ENCODE data around the gene PLAGL2. TPM values are rescaled to one million over a fixed set of nuclear protein-coding genes. Genes with fewer than 3 reads are reported as not detected.

The PLAGL2 gene
- total RNA-seq, 2 experiments from 2014 or later: 20.4 to 20.8 TPM

DNA sequence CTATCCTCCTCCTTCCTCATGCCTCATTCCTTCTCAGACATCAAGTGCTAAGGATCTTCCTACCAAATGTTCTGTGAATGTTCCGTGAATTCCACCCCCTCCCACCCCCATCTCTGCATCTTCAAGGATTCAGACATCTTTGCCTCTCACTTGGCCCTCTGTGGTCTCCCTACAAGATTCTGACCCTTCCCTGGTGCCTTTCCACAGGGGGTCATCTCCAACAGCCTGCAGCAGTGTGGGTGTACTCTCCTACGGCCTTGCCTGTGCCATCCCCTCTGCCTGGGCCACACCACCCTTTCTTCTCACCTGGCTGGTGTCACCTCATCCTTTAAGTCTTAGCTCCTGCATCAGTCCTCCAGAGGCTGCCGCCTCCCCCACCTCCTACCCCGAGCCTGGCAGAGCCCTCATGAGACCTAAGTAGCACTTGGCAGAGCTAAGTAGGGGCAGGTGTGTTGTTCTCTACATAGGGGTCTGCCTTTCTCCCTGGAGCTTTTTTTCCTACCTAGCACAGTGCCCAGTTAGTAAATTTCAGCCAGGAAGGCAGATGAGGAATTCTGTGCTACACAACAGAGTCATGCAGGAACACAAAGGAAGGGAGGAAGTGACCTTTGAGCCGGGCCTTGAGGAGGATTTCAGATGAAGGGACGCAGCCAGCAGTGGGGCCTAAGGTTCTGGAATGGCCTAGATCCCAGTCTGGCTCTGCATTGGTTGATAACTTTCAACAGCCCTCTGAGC, 55.0 kb downstream of the PLAGL2 start:
- Mint-ChIP-seq H3K36me3 (peaks cover 10% of the 10 kb centered on the region), H3K4me1 (peaks cover 5% of the 10 kb centered on the region), H3K9me3 (no peaks in the 10 kb centered on the region), H3K27ac (peak overlapping the region; percentile 13), H3K27me3 (no peaks in the 10 kb centered on the region), H3K4me3 (no peak overlapping the region)
- POLR2A ChIA-PET: no interaction called here
- no peak for ATAC-seq (ENCODE audit: low read depth)
- no peak for DNase-seq

DNA sequence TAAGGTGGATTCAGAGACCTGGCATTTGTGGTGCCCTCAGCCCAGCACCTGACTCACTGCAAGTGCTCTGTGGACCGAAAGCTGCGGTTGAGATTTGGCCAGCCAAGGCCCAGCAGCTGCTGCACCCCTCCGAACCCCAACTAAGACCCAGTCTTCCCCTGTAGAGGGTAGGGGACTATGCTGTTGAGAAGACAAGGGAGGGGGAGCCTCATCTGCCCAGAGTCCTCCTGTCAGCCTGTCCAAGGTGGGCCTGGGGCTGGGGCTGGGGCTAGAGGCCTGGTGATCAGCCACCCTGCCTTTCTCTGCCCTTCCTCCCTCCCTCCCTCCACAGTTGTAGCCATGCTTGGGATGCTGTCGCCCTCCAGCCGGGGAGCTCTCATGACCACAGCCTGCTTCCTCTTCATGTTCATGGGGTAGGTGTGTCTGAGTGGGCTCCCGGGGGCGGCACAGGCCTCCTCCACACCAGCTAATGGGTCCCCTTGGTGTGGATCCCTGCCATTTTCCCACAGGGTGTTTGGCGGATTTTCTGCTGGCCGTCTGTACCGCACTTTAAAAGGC, 57.2 kb downstream of the PLAGL2 start:
- no peak overlapping the region for H3K4me3 Mint-ChIP-seq
- H3K27ac Mint-ChIP-seq: no peak overlapping the region
- no peaks in the 10 kb centered on the region for H3K27me3 Mint-ChIP-seq
- DNase-seq (no peak), ATAC-seq (ENCODE audit: low read depth) (no peak)
- POLR2A ChIA-PET: interaction anchor here (0.9 kb wide), 1 partner anchor 209 kb away, joined by 3 read pairs; no protein-coding TSS in a partner anchor
- H3K4me1 Mint-ChIP-seq: peaks cover 5% of the 10 kb centered on the region
- H3K36me3 Mint-ChIP-seq: peaks cover 14% of the 10 kb centered on the region
- no peaks in the 10 kb centered on the region for H3K9me3 Mint-ChIP-seq

DNA sequence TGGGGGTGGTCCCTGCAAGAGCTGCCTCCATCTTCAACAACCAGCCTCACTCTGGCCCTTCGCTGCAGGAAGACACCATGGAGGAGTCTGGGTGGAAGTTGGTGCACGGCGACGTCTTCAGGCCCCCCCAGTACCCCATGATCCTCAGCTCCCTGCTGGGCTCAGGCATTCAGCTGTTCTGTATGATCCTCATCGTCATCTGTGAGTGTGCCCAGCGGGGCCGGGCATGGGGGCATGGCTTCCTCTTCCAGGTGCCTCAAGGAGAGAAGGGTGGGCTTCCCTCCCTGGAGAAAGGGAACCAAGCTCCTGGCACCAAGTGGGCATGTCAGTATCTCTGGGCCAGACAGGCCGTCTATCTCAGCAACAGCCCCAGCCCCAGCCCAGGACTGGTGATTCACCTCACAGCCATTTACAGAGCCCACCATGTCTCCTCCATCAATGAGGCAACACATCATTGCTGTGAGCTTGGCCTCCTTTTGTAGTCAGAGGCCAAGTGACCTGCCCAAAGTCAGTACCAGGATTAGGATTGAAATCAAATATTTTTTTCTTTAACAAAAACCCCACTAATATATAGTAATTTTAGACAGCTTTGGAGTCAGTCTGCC, 57.9 kb downstream of the PLAGL2 start:
- POLR2A ChIA-PET: no interaction called here
- peaks cover 15% of the 10 kb centered on the region for H3K36me3 Mint-ChIP-seq
- no peaks in the 10 kb centered on the region for H3K9me3 Mint-ChIP-seq
- no peak overlapping the region for H3K4me3 Mint-ChIP-seq
- H3K27me3 Mint-ChIP-seq: no peaks in the 10 kb centered on the region
- H3K27ac Mint-ChIP-seq: no peak overlapping the region
- peaks cover 1% of the 10 kb centered on the region for H3K4me1 Mint-ChIP-seq
- ATAC-seq (ENCODE audit: low read depth) (no peak), DNase-seq (no peak)

DNA sequence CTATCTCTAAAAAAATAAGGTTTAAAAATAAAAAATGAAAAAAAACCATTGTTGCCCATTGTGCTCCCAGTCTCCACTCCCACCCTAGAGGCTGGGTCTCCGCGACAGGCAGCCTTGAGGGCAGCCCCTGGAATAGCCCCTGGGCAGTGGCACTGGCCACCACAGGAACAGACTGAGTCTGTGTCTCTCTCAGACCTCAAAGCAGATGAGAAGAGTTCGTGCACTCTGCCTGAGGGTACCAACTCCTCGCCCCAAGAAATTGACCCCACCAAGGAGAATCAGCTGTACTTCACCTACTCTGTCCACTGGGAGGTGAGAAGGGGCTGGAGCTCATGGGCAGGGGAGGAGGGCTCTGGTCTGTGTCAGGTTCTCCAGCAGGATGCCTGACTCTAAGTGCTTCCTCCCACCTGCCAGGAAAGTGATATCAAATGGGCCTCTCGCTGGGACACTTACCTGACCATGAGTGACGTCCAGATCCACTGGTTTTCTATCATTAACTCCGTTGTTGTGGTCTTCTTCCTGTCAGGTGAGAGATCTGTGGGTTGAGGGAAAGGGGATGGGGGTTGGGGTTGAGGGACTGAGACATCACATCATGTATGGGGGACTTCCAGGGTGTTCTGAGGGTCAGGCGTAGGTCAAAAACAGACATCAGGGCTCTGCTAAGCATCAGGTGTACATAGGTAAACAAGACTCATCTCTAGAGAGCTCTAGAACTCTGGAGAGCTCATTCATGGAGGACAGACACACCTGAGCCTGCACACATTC, 62.5 kb downstream of the PLAGL2 start:
- H3K36me3 Mint-ChIP-seq: peaks cover 20% of the 10 kb centered on the region
- H3K27me3 Mint-ChIP-seq: no peaks in the 10 kb centered on the region
- no peaks in the 10 kb centered on the region for H3K9me3 Mint-ChIP-seq
- POLR2A ChIA-PET: no interaction called here
- no peaks in the 10 kb centered on the region for H3K4me1 Mint-ChIP-seq
- ATAC-seq (ENCODE audit: low read depth) (no peak), DNase-seq (no peak)
- no peak overlapping the region for H3K4me3 Mint-ChIP-seq
- no peak overlapping the region for H3K27ac Mint-ChIP-seq

DNA sequence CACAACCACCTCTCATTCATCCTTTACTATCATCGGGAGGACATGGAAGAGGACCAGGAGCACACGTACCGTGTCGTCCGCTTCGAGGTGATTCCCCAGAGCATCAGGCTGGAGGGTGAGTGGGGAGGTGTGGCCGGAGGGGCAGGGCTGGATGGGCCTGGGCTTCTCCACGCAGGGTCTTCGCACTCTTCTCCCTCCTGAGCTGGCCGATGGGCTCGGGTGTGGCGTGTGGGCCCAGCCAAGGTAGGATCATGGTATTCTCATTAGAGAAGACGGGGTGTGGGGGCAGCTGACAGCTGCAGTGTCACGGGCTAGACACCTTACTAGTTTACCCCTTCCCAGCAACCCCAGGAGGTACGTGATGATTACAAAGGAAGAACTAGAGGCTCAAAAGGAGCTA, 64.6 kb downstream of the PLAGL2 start:
- no peaks in the 10 kb centered on the region for H3K27me3 Mint-ChIP-seq
- H3K36me3 Mint-ChIP-seq: peaks cover 24% of the 10 kb centered on the region
- ATAC-seq (ENCODE audit: low read depth): no peak
- no peak for DNase-seq
- no peaks in the 10 kb centered on the region for H3K9me3 Mint-ChIP-seq
- H3K27ac Mint-ChIP-seq: no peak overlapping the region
- no peaks in the 10 kb centered on the region for H3K4me1 Mint-ChIP-seq
- POLR2A ChIA-PET: no interaction called here
- no peak overlapping the region for H3K4me3 Mint-ChIP-seq

Other genes with a start within 250 kb of the PLAGL2 start
- not detected for gene XKR7, start 239.6 kb downstream of the PLAGL2 start, total RNA-seq
- not detected for gene CCM2L, start 197.3 kb downstream of the PLAGL2 start, total RNA-seq
- gene HCK, start 155.5 kb downstream of the PLAGL2 start, total RNA-seq: under 1 TPM; 0.61 to 0.79 TPM
- gene TM9SF4, start 98.0 kb downstream of the PLAGL2 start, total RNA-seq: 10 to 100 TPM; 36.9 to 39.7 TPM
- gene POFUT1, start 137 bp upstream of the PLAGL2 start, total RNA-seq: 10 to 100 TPM; 23.9 to 24.2 TPM
- gene KIF3B, start 69.9 kb upstream of the PLAGL2 start, total RNA-seq: 10 to 100 TPM; 14.3 to 14.4 TPM
- 100 to 1,000 TPM; 102 to 107 TPM for gene ASXL1, start 150.6 kb upstream of the PLAGL2 start, total RNA-seq